ENCODE measurements around the gene CFAP20DC. TPM values are rescaled to one million over a fixed set of nuclear protein-coding genes. Genes with fewer than 3 reads are reported as not detected.

The CFAP20DC gene
- total RNA-seq, 1 donor from 2014 or later: 4.2 TPM

- Mint-ChIP-seq H3K9me3 (ENCODE audit: unreplicated experiment) (no peaks in the 10 kb centered on the region), H3K4me1 (ENCODE audit: unreplicated experiment) (no peaks in the 10 kb centered on the region), H3K4me3 (ENCODE audit: unreplicated experiment) (no peak overlapping the region), H3K27me3 (ENCODE audit: unreplicated experiment) (no peaks in the 10 kb centered on the region), H3K36me3 (ENCODE audit: low read depth, unreplicated experiment) (no peaks in the 10 kb centered on the region), H3K27ac (ENCODE audit: unreplicated experiment) (no peak overlapping the region)
- TF ChIP-seq, protein P1, sequence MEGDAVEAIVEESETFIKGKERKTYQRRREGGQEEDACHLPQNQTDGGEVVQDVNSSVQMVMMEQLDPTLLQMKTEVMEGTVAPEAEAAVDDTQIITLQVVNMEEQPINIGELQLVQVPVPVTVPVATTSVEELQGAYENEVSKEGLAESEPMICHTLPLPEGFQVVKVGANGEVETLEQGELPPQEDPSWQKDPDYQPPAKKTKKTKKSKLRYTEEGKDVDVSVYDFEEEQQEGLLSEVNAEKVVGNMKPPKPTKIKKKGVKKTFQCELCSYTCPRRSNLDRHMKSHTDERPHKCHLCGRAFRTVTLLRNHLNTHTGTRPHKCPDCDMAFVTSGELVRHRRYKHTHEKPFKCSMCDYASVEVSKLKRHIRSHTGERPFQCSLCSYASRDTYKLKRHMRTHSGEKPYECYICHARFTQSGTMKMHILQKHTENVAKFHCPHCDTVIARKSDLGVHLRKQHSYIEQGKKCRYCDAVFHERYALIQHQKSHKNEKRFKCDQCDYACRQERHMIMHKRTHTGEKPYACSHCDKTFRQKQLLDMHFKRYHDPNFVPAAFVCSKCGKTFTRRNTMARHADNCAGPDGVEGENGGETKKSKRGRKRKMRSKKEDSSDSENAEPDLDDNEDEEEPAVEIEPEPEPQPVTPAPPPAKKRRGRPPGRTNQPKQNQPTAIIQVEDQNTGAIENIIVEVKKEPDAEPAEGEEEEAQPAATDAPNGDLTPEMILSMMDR (IDR thresholded peaks at IDR 0.05; ENCODE audit: unreplicated experiment): no peak
- DNase-seq (ENCODE audit: low spot score): no peak
These were observed 36.2 kb upstream of the CFAP20DC start for GRCh38 chr3:59085976-59086375.

- DNase-seq (ENCODE audit: low spot score): no peak
- TF ChIP-seq, protein P1 (IDR thresholded peaks at IDR 0.05; ENCODE audit: unreplicated experiment): no peak
- H3K27me3 Mint-ChIP-seq (ENCODE audit: unreplicated experiment): no peaks in the 10 kb centered on the region
- no peak overlapping the region for H3K27ac Mint-ChIP-seq (ENCODE audit: unreplicated experiment)
- H3K36me3 Mint-ChIP-seq (ENCODE audit: low read depth, unreplicated experiment): no peaks in the 10 kb centered on the region
- no peaks in the 10 kb centered on the region for H3K9me3 Mint-ChIP-seq (ENCODE audit: unreplicated experiment)
- no peaks in the 10 kb centered on the region for H3K4me1 Mint-ChIP-seq (ENCODE audit: unreplicated experiment)
- H3K4me3 Mint-ChIP-seq (ENCODE audit: unreplicated experiment): no peak overlapping the region
These were observed 34.8 kb upstream of the CFAP20DC start for GRCh38 chr3:59084583-59084982.

DNA sequence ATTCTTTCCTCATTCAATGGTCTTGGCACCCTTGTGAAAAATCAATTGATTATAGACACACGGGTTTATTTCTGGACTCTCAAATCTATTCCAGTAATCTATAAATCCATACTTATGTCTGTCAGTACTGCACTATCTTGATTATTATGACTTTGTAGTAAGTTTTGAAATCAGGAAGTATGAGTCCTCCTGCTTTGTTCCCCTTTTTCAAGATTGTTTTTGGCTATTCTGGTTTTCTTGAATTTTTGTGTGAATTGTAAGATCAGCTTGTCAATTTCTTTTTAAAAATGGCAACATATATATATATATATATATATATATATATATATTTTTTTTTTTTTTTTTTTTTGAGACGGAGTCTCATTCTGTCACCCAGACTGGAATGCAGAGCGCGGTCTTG lies 32.3 kb upstream of the CFAP20DC start:
- no peaks in the 10 kb centered on the region for H3K4me1 Mint-ChIP-seq (ENCODE audit: unreplicated experiment)
- no peak for DNase-seq (ENCODE audit: low spot score)
- TF ChIP-seq, protein P1 (IDR thresholded peaks at IDR 0.05; ENCODE audit: unreplicated experiment): no peak
- H3K9me3 Mint-ChIP-seq (ENCODE audit: unreplicated experiment): no peaks in the 10 kb centered on the region
- H3K27ac Mint-ChIP-seq (ENCODE audit: unreplicated experiment): no peak overlapping the region
- no peaks in the 10 kb centered on the region for H3K27me3 Mint-ChIP-seq (ENCODE audit: unreplicated experiment)
- H3K4me3 Mint-ChIP-seq (ENCODE audit: unreplicated experiment): no peak overlapping the region
- no peaks in the 10 kb centered on the region for H3K36me3 Mint-ChIP-seq (ENCODE audit: low read depth, unreplicated experiment)

DNA sequence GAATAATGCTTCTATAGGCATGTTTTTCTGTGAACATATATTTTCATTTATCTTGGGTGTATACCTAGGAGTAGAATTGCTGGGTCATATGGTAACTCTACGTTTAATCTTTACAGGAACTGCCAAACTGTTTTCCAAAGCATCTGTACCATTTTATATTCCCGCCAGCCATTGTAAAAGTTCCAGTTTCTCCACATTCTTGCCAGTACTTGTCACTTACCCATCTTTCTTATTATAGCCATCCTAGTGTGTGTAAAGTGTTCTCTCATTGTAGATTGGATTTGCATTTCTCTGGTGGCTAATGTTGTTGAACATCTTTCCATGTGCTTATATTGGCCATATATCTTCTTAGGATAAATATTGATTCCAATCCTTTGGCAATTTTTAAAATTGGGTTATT lies 31.2 kb upstream of the CFAP20DC start:
- no peak overlapping the region for H3K4me3 Mint-ChIP-seq (ENCODE audit: unreplicated experiment)
- TF ChIP-seq, protein P1 (IDR thresholded peaks at IDR 0.05; ENCODE audit: unreplicated experiment): no peak
- H3K27me3 Mint-ChIP-seq (ENCODE audit: unreplicated experiment): no peaks in the 10 kb centered on the region
- H3K9me3 Mint-ChIP-seq (ENCODE audit: unreplicated experiment): no peaks in the 10 kb centered on the region
- H3K36me3 Mint-ChIP-seq (ENCODE audit: low read depth, unreplicated experiment): no peaks in the 10 kb centered on the region
- no peak for DNase-seq (ENCODE audit: low spot score)
- H3K4me1 Mint-ChIP-seq (ENCODE audit: unreplicated experiment): no peaks in the 10 kb centered on the region
- no peak overlapping the region for H3K27ac Mint-ChIP-seq (ENCODE audit: unreplicated experiment)

DNA sequence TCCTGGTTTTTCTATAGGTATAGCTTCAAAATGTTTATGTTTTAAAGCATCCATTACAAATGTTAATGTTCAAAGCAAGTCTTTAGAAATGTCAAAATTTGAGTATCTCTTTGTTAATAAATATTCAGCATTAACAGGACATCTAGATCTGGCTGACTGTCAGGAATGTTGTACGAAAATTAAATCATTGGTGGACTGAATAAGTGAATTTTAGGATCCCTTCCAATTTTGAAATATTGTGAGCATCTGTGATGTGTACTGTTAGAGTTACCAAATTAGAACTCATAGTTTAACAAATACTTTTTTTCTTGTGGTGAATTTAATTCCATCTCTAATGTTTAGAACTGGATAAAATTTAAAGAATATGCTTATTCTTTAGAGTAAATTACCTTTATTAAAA lies 30.1 kb upstream of the CFAP20DC start:
- Mint-ChIP-seq H3K4me3 (ENCODE audit: unreplicated experiment) (no peak overlapping the region), H3K27me3 (ENCODE audit: unreplicated experiment) (no peaks in the 10 kb centered on the region), H3K36me3 (ENCODE audit: low read depth, unreplicated experiment) (no peaks in the 10 kb centered on the region), H3K27ac (ENCODE audit: unreplicated experiment) (no peak overlapping the region), H3K4me1 (ENCODE audit: unreplicated experiment) (no peaks in the 10 kb centered on the region), H3K9me3 (ENCODE audit: unreplicated experiment) (no peaks in the 10 kb centered on the region)
- TF ChIP-seq, protein P1 (IDR thresholded peaks at IDR 0.05; ENCODE audit: unreplicated experiment): no peak
- DNase-seq (ENCODE audit: low spot score): no peak
